Measurements from ENCODE around the gene CERCAM. TPM values are rescaled to one million over a fixed set of nuclear protein-coding genes. Genes with fewer than 3 reads are reported as not detected.

The CERCAM gene
- total RNA-seq, 4 donors from 2014 or later = 18.5 to 51.9 (median 24.1) TPM

DNA sequence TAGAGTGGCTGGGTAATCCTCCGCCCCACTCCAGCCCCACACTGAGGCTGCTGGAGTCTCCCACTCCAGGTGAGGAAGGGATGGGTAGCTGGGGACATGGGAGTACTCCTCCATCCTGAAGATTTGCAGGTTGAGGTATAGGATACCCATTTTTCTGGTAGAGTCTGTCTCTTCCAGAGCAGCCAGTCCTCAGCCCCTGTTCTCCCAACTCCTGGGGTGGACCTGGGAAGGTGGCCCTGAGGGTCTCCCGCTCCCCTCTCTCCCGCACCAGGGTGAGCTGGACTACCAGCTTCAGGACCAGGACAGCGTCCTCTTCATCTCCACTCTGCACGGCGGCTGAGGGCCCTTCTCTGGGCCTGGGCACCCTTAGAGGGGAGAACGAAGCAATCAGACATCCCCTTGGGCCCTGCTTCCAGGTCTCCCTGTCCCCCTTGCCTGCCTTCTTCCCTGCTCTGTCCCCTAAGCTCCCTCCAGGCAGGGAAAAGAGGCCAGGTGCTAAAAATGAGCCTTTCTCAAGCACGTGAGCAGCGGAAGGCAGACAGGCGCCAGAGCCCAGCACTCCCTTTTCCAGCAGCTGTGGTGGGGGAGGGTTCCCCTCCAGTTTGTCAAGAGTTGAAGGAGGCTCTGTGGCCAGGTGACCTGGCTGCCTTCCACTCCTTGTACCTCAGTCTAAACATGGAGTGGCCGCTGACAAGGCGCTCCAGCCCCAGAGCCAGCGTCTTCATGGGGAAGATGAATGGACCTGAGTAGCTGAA lies 31.1 kb upstream of the CERCAM start:
- TF ChIP-seq, protein P1, sequence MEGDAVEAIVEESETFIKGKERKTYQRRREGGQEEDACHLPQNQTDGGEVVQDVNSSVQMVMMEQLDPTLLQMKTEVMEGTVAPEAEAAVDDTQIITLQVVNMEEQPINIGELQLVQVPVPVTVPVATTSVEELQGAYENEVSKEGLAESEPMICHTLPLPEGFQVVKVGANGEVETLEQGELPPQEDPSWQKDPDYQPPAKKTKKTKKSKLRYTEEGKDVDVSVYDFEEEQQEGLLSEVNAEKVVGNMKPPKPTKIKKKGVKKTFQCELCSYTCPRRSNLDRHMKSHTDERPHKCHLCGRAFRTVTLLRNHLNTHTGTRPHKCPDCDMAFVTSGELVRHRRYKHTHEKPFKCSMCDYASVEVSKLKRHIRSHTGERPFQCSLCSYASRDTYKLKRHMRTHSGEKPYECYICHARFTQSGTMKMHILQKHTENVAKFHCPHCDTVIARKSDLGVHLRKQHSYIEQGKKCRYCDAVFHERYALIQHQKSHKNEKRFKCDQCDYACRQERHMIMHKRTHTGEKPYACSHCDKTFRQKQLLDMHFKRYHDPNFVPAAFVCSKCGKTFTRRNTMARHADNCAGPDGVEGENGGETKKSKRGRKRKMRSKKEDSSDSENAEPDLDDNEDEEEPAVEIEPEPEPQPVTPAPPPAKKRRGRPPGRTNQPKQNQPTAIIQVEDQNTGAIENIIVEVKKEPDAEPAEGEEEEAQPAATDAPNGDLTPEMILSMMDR (IDR thresholded peaks at IDR 0.05) = no peak
- DNase-seq (ENCODE audit: low spot score) (no peak), ATAC-seq (ENCODE audit: low FRiP score) (no peak)

DNA sequence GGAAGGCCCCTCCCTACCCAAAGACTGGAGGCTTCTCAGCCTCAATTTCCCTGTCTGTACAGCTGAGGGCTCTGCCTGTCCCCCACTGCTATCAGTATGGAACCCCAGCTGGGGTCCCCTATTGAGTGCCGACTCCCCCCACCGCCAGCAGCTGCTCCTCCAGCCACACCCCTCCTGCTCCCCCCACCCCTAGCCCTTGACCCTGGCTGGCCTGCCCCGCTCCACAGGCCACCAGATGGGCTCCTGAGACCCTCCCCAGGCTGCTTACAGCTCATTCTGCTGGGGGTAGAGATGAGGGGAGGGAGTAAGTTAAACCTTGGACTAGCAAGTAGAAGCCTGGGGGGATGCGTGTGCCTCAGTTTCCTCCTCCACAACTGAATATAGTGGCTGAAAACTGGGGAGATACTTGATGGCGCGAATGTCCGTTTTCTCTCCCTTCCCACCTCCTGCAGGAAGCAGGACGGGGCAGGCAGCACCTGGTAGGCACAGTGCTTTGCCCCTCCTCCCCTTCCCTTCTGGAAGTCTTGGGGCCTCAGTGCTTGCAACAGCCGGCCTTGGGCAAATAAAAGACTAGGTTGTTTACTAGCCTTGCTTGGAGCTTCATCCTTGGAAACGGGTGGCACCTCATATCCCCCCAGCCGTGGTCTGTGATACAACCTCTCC lies 30.4 kb upstream of the CERCAM start:
- TF ChIP-seq, protein P1 (IDR thresholded peaks at IDR 0.05) = no peak
- no peak for ATAC-seq (ENCODE audit: low FRiP score)
- DNase-seq (ENCODE audit: low spot score) = no peak

DNA sequence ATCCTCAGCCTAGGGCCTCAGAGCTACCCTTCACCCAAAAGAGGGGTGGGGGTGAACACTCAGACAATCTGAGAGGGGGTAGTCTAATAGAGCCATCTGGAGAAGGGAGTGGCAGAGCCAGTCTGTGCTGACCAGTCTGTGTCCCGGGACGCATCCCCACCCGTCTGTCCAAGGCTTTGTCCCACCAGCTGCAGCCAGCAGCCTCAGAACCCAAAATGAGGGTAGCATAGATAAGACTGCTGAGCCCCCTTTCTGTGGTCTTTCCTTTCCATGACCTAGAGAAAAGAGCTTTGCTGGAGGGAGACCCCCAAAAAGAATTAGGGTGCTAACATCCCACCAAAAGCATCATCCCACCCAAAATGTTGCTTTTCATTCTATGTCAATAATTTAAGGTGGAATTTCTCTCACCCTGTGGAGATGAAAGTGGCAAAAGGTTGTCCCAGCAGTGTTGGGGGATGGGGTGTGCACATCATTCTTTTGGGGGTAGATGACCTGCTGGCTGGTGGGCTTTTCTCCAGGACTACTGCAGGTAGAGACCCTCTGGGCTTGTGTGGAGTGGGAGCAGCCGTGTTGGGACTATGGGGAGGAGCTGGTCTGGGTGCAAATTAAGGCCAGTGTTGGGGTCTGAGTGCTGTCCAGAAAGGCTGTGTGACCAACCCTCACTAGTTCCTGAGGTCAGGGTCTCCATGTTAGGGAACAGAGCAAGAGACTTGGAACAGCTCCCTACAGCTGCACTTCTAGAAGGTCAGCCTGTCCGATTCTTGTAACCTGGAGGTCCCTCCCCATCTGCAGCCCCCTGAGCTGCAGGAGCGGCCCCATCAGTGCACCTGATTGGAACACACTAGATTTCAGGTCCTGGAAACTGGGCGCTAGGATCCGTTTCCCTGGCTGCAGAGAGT lies 29.6 kb upstream of the CERCAM start:
- DNase-seq (ENCODE audit: low spot score) (no peak), ATAC-seq (ENCODE audit: low FRiP score) (no peak)
- TF ChIP-seq, protein P1 (IDR thresholded peaks at IDR 0.05) = no peak

DNA sequence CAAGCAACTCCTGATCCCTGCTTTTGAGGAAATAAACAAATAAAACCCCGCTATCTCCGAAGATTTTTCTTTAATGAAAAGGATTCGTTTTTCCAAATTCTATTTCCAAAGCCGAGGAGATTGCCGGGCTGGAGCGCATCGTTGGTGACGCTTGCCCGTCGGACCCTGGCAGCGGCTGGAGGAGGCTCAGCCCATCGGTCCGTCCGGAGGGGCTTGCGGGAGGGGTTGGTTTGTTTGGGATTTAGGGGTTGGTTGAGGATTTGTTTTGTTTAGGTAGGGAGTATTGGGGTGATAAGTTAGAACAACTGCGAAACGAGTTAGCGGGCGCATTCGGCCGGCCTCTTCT lies 28.7 kb upstream of the CERCAM start:
- TF ChIP-seq, protein P1 (IDR thresholded peaks at IDR 0.05) = no peak
- no peak for DNase-seq (ENCODE audit: low spot score)
- no peak for ATAC-seq (ENCODE audit: low FRiP score)

DNA sequence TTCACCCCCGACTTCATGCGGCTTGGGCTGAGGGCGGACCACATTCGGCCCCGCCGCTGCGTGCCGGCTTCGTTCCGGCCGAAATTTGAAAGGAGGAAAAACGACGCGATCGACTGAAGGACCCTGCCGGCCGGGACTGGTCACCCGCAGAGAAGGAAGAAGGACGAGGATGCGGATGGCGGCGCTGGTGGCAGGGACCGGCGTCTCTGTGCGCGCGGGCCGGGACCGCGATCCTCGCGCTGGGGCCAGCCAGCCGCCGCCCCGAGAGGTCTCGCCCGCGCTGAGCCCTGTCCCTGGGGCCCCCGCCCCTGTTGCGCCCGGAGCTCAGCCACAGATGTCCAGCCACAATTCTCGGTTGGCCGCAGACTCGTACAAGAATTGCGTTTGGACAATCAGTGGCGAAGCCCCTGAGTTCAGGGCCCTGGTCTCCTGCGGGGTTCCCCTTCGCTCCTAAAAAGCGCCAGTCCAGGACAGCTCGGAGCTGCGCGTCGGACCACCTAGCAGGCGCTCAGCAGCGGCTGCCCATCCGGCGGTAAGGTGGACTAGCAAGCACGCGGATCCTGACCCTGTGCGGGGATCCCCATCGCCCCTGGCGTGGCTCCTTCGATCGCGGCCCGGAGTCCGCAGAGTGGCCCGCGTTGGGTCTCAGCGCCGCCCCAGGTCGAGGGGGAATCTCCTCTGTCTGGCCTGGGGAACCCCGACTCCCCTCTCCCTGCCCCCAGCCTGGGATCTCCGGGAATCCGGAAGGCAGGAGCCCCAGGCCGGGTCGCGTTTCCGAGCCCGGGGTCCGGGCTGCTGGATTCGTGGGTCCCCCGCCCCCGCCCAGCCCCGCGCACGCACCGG lies 28.1 kb upstream of the CERCAM start:
- TF ChIP-seq, protein P1 (IDR thresholded peaks at IDR 0.05) = no peak
- no peak for ATAC-seq (ENCODE audit: low FRiP score)
- DNase-seq (ENCODE audit: low spot score) = no peak

DNA sequence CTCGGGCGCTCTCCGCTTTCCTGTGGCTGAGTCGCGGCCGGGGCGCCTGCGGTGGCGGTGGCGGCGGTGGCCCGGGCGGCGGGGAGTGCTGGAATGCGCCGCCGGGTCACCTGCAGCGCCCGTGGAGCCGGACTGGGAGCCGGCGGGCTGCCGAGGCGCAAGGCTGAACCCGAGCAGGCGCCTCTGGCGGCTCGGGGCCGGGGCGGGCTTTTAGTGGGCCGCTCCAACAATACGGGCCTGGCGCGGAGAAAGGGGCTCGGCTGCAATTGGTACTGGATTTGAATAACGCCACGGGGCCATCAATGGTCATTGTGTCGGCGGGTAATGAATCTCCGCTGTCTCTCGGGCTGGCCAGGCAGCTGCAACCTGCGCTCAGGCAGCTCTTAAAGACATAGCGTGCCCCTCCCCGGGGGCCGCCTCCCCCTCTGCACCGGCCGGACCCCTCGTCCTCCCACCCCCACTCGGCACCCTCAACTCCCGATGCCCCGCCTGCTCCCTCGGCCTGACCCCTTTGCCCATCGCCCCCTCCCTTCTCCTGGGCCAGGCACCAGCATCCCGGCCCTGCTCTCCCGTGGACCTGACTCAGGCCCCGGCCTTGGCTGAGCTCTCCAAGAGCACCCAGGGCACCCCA lies 27.4 kb upstream of the CERCAM start:
- no peak for ATAC-seq (ENCODE audit: low FRiP score)
- TF ChIP-seq, protein P1 (IDR thresholded peaks at IDR 0.05) = no peak
- DNase-seq (ENCODE audit: low spot score) = no peak
